ENCODE measurements around the gene CIART.
"Not testable (repeated sequence)": the region's sequence is repeated elsewhere in the genome, so short reads cannot be mapped to it uniquely, and the experiment has no call there.

Gene CIART

DNA sequence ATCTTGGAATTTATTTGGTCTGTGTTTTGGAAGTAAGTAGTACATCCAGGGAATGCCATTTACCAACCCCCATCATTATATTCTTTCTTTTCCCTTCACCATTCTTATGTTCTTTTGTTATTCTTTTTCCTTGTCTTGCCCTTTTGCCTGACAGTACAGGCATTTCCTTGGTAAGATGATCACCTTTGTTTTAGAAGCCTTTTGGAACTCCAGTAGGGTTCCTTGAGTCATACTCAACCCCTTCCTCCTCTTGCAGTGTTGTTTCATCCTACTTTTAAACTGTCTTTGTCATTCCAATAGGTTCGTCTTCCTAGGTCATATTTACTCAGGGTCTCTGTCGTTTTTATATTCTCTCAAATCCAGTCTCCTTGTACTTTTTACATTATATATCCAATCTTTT, 20.5 kb downstream of the CIART start:
- H3K36me3 ChIP-seq = peaks cover 22% of the 10 kb centered on the region
- H3K4me1 ChIP-seq (ENCODE audit: control insufficient read depth in 1 of 2, insufficient read depth in 1 of 2, low read depth in 1 of 2, low read length in 1 of 2) = no peaks in the 10 kb centered on the region
- TF ChIP-seq, protein P1, sequence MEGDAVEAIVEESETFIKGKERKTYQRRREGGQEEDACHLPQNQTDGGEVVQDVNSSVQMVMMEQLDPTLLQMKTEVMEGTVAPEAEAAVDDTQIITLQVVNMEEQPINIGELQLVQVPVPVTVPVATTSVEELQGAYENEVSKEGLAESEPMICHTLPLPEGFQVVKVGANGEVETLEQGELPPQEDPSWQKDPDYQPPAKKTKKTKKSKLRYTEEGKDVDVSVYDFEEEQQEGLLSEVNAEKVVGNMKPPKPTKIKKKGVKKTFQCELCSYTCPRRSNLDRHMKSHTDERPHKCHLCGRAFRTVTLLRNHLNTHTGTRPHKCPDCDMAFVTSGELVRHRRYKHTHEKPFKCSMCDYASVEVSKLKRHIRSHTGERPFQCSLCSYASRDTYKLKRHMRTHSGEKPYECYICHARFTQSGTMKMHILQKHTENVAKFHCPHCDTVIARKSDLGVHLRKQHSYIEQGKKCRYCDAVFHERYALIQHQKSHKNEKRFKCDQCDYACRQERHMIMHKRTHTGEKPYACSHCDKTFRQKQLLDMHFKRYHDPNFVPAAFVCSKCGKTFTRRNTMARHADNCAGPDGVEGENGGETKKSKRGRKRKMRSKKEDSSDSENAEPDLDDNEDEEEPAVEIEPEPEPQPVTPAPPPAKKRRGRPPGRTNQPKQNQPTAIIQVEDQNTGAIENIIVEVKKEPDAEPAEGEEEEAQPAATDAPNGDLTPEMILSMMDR (IDR thresholded peaks at IDR 0.05) = no peak
- no peak overlapping the region for H3K27ac ChIP-seq
- H3K4me3 ChIP-seq (ENCODE audit: low read depth in 1 of 2, low read length in 1 of 2) = no peak overlapping the region
- H3K9me3 ChIP-seq = no peaks in the 10 kb centered on the region
- no peaks in the 10 kb centered on the region for H3K27me3 ChIP-seq

DNA sequence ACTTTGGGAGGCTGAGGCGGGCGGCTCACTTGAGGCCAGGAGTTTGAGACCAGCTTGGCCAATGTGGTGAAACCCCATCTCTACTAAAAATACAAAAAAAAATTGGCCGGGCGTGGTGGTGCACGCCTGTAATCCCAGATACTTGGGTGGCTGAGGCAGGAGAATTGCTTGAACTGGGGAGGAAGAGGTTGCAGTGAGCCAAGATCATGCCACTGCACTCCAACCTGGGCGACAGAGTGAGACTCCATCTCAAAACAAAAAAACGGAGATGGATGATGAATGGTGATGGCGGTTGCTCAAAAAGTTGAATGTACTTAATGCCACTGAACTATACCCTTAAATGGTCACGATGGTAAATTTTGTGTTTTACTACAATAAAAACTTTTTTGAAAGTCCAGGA, 26.2 kb downstream of the CIART start:
- H3K9me3 ChIP-seq; H3K27ac ChIP-seq; H3K36me3 ChIP-seq; H3K4me3 ChIP-seq (ENCODE audit: low read depth in 1 of 2, low read length in 1 of 2); H3K4me1 ChIP-seq (ENCODE audit: control insufficient read depth in 1 of 2, insufficient read depth in 1 of 2, low read depth in 1 of 2, low read length in 1 of 2); H3K27me3 ChIP-seq: not testable (repeated sequence)

DNA sequence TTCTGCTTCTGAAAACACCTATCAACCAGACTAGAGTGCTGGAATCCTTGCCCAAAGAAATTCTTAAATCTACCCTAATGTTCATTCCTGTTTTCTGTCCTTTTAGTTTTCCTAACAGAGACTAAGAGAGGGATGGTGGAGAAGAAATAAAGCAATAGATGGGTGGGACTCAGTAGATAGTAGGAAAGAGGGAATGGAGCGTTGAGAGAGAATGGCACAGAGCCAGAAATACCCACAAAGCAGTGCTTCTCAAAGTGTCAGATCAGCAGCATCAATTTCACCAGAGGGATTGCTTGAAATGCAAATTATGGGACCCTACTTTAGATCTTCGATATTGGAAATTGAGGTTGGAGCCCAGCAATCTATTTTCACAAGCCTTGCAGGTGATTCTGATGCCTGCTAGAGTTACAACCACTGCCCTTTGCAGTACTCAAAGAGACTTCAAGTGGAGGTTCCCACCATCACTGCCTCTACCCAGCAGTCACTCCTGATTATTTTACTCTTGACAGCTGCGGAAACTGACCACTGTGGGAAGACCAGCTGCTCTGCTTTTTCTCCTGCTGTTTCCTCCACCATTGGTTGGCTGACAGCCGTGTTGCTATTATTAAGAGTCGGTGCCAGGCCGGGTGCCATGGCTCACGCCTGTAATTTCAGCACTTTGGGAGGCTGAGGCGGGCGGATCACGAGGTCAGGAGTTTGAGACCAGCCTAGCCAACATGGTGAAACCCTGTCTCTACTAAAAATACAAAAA, 27.6 kb downstream of the CIART start:
- Histone ChIP-seq H3K9me3 (no peaks in the 10 kb centered on the region), H3K36me3 (peaks cover 9% of the 10 kb centered on the region), H3K27ac (no peak overlapping the region), H3K4me1 (ENCODE audit: control insufficient read depth in 1 of 2, insufficient read depth in 1 of 2, low read depth in 1 of 2, low read length in 1 of 2) (no peaks in the 10 kb centered on the region), H3K27me3 (no peaks in the 10 kb centered on the region), H3K4me3 (ENCODE audit: low read depth in 1 of 2, low read length in 1 of 2) (no peak overlapping the region)
- TF ChIP-seq, protein P1 (IDR thresholded peaks at IDR 0.05) = no peak

DNA sequence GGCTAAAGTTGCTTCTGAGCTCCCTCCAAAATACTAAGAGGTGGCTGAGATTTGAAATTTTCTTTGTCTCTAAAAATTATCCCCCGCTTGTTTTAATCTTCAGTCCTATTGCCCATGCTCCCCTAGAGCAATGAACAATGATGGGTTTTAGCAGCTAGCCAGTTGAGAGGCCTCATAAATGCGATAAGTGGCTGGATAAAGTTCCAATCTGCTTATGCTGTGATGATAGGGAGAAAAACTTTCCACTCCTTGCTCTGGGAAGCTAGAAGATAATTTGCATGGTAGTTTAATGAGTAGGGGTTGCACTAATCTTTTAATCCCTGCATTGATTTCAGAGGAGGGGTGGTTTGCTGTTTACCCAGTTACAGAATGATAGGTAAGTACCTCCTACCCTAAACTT, 29.4 kb downstream of the CIART start:
- no peaks in the 10 kb centered on the region for H3K27me3 ChIP-seq
- H3K36me3 ChIP-seq = peaks cover 9% of the 10 kb centered on the region
- H3K27ac ChIP-seq = no peak overlapping the region
- no peak overlapping the region for H3K4me3 ChIP-seq (ENCODE audit: low read depth in 1 of 2, low read length in 1 of 2)
- no peaks in the 10 kb centered on the region for H3K4me1 ChIP-seq (ENCODE audit: control insufficient read depth in 1 of 2, insufficient read depth in 1 of 2, low read depth in 1 of 2, low read length in 1 of 2)
- H3K9me3 ChIP-seq = no peaks in the 10 kb centered on the region
- TF ChIP-seq, protein P1 (IDR thresholded peaks at IDR 0.05) = no peak

DNA sequence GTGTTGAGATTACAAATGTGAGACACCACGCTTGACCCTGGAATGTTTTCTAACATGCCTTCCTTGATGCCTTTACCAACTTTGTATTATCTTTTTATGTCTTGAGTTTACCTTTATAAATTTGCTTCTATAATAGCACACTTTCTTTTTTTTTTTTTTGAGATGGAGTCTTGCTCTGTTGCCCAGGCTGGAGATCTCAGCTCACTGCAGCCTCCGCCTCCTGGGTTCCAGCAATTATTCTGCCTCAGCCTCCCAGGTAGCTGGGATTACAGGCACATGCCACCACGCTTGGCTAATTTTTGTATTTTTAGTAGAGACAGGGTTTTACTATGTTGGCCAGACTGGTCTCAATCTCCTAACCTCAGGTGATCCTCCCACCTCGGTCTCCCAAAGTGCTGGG, 32.3 kb downstream of the CIART start:
- not testable (repeated sequence) for H3K4me1 ChIP-seq (ENCODE audit: control insufficient read depth in 1 of 2, insufficient read depth in 1 of 2, low read depth in 1 of 2, low read length in 1 of 2); H3K27ac ChIP-seq; H3K27me3 ChIP-seq; H3K4me3 ChIP-seq (ENCODE audit: low read depth in 1 of 2, low read length in 1 of 2); H3K36me3 ChIP-seq; H3K9me3 ChIP-seq

DNA sequence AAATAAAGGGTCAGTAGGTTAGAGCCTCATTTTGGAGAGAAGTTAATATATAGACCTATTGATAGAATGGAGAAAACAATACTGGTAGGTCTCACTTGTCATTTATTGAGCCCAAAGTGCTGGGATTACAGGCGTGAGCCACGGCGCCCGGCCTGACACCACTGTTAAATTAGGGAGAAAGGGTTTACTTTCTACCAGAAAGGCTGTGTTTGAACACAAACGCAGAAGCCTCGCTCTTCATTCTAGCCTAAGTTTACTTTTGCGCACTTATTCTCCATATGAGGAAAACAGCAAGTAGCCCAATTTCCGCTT, 38.3 kb downstream of the CIART start:
- H3K4me3 ChIP-seq (ENCODE audit: low read depth in 1 of 2, low read length in 1 of 2) = peak overlapping the region; percentile 64 to 80

More for the DNA sequence above, 38.3 kb downstream of the CIART start:
- TF ChIP-seq, protein P1 (IDR thresholded peaks at IDR 0.05) = no peak
- Histone ChIP-seq H3K27me3 (no peaks in the 10 kb centered on the region), H3K9me3 (no peaks in the 10 kb centered on the region), H3K4me1 (ENCODE audit: control insufficient read depth in 1 of 2, insufficient read depth in 1 of 2, low read depth in 1 of 2, low read length in 1 of 2) (peaks cover 17 to 19% of the 10 kb centered on the region in 2 experiments), H3K36me3 (peaks cover 9% of the 10 kb centered on the region), H3K27ac (peak overlapping the region; percentile 90)
